Left ventricle myocardium inferior (tissue), 1 donor: ENCODE measurements around the gene SSPN. TPM values are rescaled to one million over a fixed set of nuclear protein-coding genes. Genes with fewer than 3 reads are reported as not detected.
A peak's percentile ranks its signal among the peaks of the same experiment; 100 is the strongest.

Experiments used
- DNase-seq: peaks from one replicate; pipeline ENCODE4 v3.0.0-alpha.2; 2020
- H3K27ac ChIP-seq: fragments of 200-600 bp; replicated peaks from 2 replicates; pipeline ENCODE4 v1.8.0; 2021
- H3K27me3 ChIP-seq: fragments of 200-600 bp; 2 replicates; pipeline ENCODE4 v1.8.0; 2021; ENCODE audit warnings: low read depth
- H3K36me3 ChIP-seq: fragments of 200-600 bp; 2 replicates; pipeline ENCODE4 v1.8.0; 2021
- H3K4me1 ChIP-seq: fragments of 200-600 bp; 2 replicates; pipeline ENCODE4 v1.8.0; 2021
- H3K4me3 ChIP-seq: fragments of 200-600 bp; 2 replicates; pipeline ENCODE4 v1.8.0; 2021; ENCODE audit warnings: mild to moderate bottlenecking, moderate library complexity
- H3K9me3 ChIP-seq: fragments of 200-600 bp; replicated peaks from 2 replicates; pipeline ENCODE4 v1.8.0; 2021
- intact Hi-C: fragments of 100-400 bp; cut with micrococcal nuclease; formaldehyde crosslinking; loops from one replicate; pipeline ENCODE4 v1.11.0; 2022
- total RNA-seq: library from RNA; stranded (reverse); fragmentation: NEBNext Ultra II Directional; extraction: Animal tissue kit (Norgen Biotek cat#: 25700); gene quantifications from one replicate; pipeline ENCODE4 v1.2.1, GENCODE V29; 2021
- TF ChIP-seq, protein P1 (sequence below): fragments of 200-600 bp; IDR thresholded peaks from 2 replicates; pipeline ENCODE4 v1.8.0; 2021; ENCODE audit warnings: antibody characterized with exemption, mild to moderate bottlenecking, borderline replicate concordance
- donor health status: DM: no; HTN: yes; CAD: no; lungs with severe emphysema.

Gene SSPN
- total RNA-seq, 1 donor from 2014 or later, result 67.4 TPM

DNA sequence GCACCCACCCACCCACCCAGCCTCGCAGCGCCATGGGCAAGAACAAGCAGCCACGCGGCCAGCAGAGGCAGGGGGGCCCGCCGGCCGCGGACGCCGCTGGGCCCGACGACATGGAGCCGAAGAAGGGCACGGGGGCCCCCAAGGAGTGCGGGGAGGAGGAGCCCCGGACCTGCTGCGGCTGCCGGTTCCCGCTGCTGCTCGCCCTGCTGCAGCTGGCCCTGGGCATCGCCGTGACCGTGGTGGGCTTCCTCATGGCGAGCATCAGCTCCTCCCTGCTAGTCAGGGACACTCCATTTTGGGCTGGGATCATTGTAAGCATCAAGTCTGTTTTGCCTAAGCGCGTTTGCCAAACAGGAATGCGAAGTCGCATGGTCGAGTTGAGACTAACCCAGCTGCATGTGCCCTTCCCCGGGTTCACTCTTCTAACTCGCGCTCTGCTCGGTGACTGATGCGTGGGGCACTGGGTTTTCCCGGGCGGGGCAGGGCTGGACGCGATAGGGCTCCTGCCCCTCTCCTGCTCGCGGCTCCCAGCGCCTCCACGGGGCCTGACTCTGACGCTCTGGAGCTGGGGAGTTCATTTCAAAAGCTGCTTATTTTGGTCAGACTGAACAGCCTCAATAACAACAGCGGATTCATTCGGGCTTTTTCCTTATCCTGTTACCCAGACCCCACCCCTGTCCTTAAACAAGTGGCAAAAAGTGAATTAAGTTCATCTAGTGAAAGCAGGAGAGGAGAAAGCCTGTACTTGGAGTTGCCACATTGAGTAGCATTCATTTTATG lies 458 bp downstream of the SSPN start:
- intact Hi-C loops, result loop anchor here (10.0 kb wide), 1 partner anchor 71 kb away; the partner anchor contains the start of gene BHLHE41
- peak overlapping the region; percentile 88 for H3K27ac ChIP-seq
- no peaks in the 10 kb centered on the region for H3K9me3 ChIP-seq
- peak overlapping the region; percentile 79 for H3K4me3 ChIP-seq
- DNase-seq, result peak; percentile 50
- H3K4me1 ChIP-seq, result peaks cover 43% of the 10 kb centered on the region
- TF ChIP-seq, protein P1, sequence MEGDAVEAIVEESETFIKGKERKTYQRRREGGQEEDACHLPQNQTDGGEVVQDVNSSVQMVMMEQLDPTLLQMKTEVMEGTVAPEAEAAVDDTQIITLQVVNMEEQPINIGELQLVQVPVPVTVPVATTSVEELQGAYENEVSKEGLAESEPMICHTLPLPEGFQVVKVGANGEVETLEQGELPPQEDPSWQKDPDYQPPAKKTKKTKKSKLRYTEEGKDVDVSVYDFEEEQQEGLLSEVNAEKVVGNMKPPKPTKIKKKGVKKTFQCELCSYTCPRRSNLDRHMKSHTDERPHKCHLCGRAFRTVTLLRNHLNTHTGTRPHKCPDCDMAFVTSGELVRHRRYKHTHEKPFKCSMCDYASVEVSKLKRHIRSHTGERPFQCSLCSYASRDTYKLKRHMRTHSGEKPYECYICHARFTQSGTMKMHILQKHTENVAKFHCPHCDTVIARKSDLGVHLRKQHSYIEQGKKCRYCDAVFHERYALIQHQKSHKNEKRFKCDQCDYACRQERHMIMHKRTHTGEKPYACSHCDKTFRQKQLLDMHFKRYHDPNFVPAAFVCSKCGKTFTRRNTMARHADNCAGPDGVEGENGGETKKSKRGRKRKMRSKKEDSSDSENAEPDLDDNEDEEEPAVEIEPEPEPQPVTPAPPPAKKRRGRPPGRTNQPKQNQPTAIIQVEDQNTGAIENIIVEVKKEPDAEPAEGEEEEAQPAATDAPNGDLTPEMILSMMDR, result no peak
- no peaks in the 10 kb centered on the region for H3K27me3 ChIP-seq
- H3K36me3 ChIP-seq, result no peaks in the 10 kb centered on the region

DNA sequence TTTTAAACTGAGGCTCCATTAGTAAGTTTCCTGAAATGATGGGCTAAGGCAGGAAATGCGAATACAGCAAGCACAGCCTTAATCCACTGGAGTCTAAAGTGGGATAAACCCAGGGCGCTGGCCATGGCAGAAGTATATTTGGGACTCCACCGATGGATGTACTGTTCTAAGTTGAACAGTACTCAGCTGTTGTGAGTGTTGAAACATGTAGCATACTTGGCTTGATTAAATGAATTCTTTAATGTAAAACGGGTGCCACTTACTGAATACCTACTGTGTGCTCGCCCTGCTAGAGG lies 996 bp downstream of the SSPN start:
- DNase-seq, result no peak
- peaks cover 43% of the 10 kb centered on the region for H3K4me1 ChIP-seq
- intact Hi-C loops, result loop anchor here (10.0 kb wide), 1 partner anchor 72 kb away; the partner anchor contains the start of gene BHLHE41

DNA sequence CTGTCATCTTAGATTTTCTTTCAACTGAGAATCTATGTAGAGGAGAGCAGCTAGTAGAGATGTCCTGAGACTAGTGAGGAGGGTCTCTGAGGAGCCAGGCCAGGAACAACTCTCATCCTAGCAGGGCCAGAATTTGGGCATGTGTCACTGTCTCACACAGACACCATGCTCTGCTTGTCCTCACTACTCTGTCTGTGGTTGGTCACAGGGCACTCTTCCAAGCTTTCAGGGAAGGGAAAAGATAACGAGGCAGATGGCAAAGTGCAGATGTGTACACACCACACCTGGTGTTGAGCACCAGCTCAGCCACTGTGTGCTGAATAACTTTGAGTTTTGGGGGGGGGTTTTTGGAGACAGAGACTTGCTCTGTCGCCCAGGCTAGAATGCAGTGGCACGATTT lies 2.5 kb downstream of the SSPN start:
- Histone ChIP-seq H3K27ac (peak overlapping the region; percentile 88), H3K9me3 (no peaks in the 10 kb centered on the region), H3K4me3 (no peak overlapping the region), H3K36me3 (no peaks in the 10 kb centered on the region), H3K4me1 (peaks cover 43% of the 10 kb centered on the region), H3K27me3 (no peaks in the 10 kb centered on the region)
- intact Hi-C loops, result loop anchor here (10.0 kb wide), 1 partner anchor 73 kb away; the partner anchor contains the start of gene BHLHE41
- TF ChIP-seq, protein P1, result no peak
- DNase-seq, result no peak

More for the DNA sequence above, 996 bp downstream of the SSPN start:
- Histone ChIP-seq H3K36me3 (no peaks in the 10 kb centered on the region), H3K4me3 (peak overlapping the region; percentile 79), H3K27me3 (no peaks in the 10 kb centered on the region), H3K9me3 (no peaks in the 10 kb centered on the region), H3K27ac (peak overlapping the region; percentile 88)
- TF ChIP-seq, protein P1, result no peak

DNA sequence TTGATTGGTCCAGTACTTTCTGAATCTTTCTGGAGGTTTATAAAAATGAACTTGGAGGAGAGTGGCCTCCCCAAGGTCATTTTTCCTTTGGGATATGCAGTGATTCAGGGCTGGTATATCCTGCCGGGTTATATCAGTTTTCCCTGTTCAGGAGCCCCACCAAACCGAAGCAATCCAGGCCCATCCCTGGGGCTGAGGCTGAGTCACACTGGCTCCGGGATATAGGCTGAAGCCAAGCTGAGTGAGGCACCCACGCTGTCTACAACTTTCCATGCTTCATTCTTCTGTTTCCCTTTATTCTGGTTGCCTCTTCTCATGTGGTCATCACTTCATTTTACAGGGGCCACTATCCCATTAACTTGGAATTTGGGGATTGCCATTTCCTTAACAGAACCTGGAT lies 3.4 kb downstream of the SSPN start:
- DNase-seq, result peak; percentile 29
- Histone ChIP-seq H3K9me3 (no peaks in the 10 kb centered on the region), H3K27ac (no peak overlapping the region), H3K4me3 (no peak overlapping the region), H3K4me1 (peaks cover 43% of the 10 kb centered on the region), H3K27me3 (no peaks in the 10 kb centered on the region), H3K36me3 (no peaks in the 10 kb centered on the region)
- intact Hi-C loops, result loop anchor here (10.0 kb wide), 1 partner anchor 74 kb away; the partner anchor contains the start of gene BHLHE41
- TF ChIP-seq, protein P1, result no peak

DNA sequence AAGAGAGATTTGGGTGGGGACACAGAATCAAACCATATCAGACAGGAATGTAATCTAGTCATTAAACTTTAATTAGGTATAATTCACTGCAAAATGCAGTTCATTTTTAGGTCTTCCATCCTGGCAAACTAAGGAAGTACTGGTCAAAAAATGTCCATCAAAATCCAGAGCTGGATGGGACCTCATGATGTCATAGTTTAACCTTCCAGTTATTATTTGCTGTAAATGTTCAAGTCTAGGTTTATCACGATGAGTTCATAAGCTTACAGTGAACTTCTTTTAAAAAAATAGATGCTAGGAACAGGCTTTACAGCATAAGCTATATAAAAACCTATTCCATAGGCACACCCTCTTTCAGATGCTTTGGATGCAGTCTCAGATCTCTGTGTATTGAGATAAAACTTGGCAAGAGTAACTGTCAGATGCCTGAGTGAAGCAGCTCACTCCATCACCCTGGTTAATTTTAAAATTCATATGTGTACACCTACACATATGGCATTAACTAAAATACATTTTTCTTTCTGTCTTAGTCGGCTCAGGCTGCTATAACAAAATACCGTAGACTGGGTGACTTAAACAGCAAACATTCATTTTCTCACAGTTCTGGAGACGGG lies 7.9 kb downstream of the SSPN start:
- intact Hi-C loops, result no loop called here
- DNase-seq, result no peak
- H3K9me3 ChIP-seq, result no peaks in the 10 kb centered on the region

More for the DNA sequence above, 7.9 kb downstream of the SSPN start:
- H3K27me3 ChIP-seq, result no peaks in the 10 kb centered on the region
- no peaks in the 10 kb centered on the region for H3K36me3 ChIP-seq
- H3K27ac ChIP-seq, result no peak overlapping the region
- H3K4me1 ChIP-seq, result peaks cover 21% of the 10 kb centered on the region
- no peak overlapping the region for H3K4me3 ChIP-seq
- TF ChIP-seq, protein P1, result no peak
